HG02852 (cell line): Measurements from ENCODE around the gene CBX5.
"Not testable (repeated sequence)": the region's sequence is repeated elsewhere in the genome, so short reads cannot be mapped to it uniquely, and the experiment has no call there.

Experiments
- ATAC-seq: cut with Tn5 transposase; IDR thresholded peaks from one replicate; pipeline ENCODE4 v1.9.1; 2021; ENCODE audit warnings: mild to moderate bottlenecking, moderate library complexity; ENCODE audit not compliant: unreplicated experiment

Gene CBX5

DNA sequence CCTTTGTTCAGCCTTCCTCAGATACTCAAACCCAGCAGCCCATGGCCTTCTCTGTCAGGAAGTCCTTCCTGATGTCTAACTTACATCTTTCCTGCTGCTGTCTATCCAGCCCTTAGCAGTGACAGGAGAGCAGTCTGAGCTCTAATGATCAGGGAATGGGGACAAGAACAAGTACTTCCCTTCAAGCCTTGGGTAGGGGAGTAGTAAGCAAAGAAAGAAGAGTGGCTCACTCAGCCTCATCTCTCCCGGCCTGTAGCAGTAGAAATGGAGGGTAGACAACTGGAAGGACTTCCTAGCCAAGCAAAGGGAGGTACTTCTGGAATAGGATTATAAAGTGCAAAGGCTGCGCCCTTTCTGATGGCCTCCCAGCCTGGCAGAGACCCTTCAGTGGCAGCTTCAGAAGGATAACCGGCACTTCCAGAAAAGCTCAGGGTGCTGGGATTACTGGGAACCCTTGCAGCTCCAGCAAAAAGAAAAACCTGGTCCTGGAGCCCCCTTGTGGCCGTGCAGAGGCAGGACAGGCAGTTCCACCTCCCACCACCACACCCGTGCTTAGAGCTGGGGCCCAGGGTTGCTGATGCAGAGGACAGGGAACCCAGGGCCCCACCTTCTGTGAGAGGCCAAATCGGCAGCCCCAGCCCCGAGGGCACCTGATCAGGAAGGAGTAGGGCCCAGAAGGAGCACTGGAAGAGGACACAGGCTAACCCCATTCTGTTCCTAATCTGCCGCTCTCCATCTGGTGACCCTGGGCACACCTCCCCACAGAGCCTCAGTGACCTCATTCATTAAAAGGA, 78.7 kb downstream of the CBX5 start:
- no peak for ATAC-seq

DNA sequence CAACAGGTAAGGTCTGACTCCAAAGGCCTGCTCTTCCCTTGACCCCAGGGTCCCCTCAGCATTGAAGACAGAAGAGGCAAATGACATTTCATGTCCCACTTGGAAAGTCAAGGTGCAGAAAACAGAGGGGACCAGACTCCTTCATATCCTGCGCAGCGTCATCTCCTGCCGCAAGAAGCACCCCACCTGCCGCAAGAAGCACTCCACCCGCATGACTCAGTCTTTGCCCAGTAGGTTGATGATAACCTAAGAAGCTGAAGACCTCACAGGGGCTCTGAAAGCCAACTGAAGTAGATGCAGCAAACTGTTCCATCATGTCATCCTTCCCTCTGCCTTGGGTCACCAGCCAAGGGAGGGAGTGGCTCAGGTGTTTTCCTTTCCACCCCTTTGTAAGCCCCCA, 79.5 kb downstream of the CBX5 start:
- no peak for ATAC-seq

DNA sequence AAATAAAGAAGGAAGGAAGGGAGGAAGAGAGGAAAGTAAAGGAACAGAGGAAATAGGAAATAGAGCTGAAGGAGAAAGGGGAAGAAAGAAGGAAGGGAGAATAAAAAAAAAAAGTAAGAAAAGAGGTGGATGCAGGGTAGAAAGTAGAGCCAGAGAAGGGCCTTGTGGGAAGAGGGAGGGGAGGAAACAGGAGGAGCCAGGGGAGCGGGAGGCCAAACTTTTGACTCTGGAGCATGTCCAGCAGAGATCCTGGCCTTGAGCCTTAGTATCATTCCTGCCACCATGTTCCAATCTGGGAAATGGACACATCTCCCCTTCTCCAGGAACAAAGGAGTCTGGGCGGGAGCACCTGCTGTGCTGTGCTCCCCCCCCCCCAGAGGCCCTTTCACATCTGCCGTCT, 80.0 kb downstream of the CBX5 start:
- ATAC-seq: no peak

DNA sequence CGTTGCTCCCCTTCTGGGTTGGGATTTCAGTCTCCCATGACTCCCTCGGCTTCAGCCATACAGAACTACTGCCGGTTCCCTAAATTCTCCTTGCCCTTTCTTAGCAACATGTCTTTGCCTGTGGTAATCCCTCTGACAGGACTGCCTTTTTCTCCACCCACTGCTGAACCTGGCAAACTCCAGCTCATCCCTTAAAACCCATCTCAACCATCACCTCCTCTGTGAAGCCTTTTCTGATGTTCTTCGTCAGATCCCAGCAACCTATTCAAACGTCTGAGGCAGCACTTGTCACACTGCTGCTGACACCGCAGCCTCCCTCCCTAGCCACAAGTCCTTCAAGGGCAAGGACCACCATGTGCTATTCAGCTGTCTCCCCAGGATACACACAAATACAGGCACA, 80.9 kb downstream of the CBX5 start:
- ATAC-seq: no peak

DNA sequence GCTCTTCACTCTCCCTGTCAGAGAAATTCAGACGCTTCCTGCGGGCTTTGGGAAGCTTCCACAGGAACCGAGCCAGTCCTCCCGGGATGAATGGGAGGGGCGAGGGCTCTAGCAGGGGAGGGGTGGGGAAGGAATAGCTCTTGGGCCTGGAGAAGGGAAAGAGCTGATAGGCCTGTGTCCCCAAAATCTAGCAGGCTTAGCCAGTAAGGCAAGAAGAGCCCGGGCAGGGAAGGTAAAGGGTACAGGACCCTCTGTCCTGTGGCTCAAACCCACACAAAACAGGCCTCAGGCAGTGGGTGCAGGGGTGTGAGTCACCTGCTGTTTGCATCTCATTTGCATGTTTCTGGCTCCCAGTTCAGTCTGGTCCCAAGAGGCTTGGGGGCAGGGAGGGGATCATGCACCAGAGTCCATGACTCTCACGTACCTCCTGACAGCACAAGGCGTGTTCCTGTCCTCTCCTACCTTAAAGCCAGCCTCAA, 82.5 kb downstream of the CBX5 start:
- no peak for ATAC-seq

DNA sequence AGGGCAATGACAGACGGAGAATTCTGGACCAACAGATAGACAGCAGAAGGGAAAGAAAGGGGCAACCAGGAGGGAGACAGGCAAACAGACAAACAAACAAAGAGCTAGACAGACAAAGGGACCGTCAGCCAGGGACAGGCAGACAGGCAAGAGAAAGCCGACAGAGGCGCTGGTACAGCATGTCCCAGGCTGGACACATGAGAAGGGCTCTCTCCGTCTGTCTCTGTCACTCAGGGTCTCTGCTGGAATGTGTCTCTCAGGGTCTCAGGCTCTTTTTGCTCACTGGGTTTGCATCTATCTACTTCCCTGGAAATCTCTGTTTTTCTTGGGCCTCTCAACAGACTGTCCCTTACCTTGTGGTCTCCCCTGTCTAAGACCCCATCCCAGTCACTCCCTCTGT, 82.9 kb downstream of the CBX5 start:
- no peak for ATAC-seq

DNA sequence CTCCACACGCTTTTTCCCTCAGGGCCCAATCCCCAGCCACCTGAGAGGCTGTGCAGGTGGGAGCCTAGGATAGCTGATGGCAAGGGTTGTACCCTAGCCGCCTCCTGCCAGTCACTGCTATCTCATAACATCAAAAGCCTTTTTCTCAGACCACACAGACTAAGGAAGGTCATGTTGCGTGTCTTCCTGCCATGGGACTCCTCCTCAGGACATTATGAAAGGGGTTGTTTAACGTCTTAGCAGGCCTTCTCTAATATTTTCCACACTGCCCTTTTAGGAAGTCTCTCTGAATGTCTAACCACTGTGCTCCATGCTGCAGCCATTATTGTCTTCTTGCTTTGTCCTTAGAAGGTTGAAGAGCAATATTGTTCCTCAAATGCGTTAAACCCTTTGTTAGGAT, 83.5 kb downstream of the CBX5 start:
- ATAC-seq: no peak

DNA sequence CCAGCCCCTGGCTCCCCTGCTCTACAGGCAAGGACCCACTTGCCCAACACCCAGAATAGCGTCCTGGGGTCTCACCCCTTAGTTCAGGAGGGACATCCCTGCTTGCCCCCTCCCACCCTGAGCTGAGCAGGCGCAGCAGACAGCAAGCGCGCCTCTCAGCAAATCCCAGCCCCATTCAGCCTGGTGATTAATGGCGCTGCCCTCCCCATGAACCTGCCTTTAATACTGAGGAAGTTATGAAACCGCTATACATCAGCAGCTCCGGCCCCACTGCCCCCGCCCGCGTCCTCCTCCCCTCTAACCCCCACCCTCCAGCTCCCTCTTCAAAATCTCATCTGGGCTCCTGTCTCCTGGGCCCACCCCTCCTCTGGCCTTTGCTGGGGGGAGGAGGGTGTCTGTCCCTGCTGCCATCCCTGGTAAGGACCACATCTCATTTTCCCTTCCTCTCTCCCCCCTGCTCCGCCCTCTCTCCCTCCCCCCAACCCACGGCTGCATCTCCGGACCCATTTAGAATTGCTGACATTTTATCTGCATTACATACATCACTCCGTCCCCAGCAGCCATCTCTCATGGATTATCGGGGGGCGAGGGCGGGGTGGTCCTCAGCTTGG, 84.1 kb downstream of the CBX5 start:
- ATAC-seq: no peak

DNA sequence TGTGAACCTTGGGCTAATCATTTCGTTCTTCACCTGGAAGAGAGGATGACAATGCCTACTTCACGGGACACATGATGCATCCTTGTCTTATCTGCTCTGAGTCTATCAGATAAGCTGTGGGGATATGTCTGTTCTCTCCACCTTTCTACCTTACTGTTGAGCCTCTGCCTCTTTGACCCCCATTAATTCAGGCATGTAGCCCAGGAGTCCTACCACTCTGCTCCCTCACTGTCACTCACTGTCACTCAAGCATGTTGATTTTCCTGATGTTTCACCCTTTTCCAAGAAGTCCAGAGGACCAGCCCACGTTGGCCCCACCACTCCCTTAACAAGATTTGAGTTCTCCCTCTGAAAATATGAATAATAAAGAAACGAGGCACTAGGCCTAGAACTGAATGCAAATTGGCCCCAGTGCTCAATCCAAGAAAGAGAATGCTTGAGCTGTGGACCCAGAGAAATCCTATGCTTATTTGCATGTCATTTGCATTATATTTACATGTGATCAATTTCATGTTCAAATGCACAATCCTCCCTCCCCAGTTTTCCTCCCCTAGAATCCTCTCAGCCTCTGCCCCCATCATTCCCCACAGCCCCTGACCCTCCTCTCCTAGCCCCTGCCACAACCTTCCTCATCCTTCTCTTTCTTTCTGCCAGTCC, 84.7 kb downstream of the CBX5 start:
- ATAC-seq: no peak

DNA sequence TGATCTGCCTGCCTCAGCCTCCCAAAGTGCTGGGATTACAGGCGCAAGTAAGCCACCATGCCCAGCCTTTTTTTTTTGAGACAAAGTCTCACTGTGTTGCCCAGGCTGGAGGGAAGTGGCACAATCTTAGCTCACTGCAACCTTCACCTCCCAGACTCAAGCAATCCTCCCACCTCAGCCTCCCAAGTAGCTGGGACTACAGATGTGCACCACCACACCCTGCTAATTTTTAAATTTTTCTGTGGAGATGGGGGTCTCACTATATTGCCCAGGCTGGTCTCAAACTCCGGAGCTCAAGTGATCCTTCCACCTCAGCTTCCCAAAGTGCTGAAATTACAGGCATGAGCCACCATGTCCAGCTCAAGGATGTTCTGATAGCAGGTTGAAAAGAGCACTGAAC, 85.3 kb downstream of the CBX5 start:
- ATAC-seq: not testable (repeated sequence)

DNA sequence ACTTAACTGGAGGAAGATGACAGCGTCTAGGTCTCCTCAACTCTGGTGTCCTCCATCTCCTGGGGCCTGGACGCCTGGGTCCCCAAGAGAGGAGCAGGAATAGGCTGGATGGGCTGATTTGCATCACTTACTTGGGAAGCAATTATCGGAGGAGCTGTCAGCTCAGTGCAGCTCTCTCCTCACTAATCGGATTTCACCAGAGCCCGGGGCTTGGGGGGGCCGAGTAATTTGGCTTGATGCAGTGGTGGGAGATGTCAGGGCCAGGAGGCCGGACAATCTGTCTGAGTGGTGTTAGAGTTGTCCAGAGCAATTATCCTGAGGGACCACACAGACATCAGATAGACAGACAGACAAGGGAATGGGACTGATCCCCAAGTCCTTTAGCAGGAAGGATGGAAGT, 86.5 kb downstream of the CBX5 start:
- no peak for ATAC-seq

DNA sequence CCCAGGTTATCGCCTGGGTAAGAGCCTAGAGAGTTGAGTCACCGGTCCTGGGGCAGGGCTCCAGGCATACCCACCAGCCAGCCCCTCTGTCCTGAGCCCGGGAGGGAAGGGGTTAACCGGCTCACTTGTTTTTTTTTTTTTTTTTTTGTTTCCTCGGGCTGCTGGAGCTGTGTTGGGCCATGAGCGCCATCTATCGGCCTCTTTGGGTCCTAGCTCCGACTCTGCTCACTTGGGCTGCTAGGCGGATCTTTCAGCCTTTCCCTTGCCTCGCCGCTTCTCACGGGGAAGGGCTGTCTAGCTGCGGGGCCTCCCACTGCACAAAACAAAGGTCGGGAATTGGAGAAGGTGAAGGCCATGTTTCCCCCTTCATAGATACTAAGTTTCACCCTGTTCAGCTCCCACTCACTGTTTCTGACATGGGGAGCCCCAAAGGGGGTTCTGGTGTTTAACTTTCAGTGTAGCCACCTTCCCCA, 88.3 kb downstream of the CBX5 start:
- ATAC-seq: peak; percentile 34

DNA sequence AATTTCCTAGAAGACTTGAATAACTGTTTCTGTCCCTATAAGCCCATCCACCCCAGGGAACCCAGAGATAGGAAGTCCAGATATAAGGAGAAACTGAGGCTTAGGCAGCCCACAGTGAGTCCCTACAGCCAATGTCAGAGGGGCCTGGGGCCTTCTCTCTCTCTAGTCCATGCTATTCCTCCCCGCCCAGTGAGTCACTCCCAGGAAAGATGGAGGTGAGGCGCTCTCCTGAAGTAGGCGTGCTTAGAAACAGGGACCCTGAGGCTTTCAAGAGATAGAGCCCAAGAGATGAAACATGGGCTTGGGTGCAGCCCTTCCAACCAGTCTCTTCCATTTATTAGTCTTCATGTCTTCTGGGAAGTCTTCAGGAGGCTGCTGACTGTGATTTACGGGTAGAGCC, 88.8 kb downstream of the CBX5 start:
- ATAC-seq: no peak

DNA sequence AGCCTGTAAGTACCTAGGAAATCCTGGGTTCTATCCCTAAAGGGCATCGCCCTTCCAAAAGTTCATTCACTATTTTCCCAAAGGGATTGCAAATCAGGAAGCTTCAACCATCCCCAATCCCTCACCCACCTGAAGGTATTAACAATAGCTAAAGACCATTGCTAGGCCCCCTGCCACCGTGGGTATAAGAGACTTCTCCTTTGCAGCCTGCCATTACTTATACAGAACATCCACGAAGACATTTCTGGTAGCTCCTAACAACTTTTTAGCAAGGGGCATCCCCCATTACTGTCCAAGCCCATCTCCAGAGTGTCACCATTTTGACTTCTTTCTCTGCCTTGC, 90.8 kb downstream of the CBX5 start:
- no peak for ATAC-seq

DNA sequence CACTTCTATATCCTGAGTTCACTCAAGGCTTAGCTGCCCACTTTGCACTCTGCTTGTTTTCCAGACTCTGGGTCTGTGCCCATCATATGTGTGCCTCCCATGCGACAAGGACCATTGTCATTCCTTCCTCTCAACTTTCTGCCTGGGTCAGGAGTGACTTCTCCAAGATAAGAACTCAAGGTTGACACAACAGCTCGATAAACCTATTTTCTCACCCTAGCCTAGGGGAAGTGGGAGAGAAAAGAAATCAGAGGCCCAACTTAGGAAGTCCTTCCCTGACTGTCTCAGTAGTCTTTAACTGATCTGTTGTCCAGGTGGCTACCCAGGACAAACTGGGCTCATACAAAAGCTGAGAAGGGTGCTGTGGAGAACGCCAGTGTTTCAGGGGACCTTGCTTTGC, 92.8 kb downstream of the CBX5 start:
- no peak for ATAC-seq

DNA sequence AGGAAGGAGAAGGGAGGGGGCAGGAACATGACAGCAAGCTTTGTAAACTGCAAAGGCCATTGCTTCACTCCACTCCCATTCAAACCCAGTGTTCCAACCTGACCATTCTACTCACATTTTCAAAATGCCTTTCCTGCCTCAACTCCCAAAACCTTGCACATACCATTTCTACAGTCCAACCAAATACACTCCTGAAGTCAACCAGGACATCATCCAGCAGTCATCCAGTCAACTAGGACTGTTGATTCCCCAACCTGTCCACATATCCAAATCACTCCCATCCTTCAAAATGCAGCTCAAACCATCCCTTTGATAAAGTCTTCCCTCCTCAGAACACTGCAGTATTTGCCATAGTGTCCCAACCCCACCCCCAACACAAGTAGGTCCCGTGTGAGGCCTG, 94.0 kb downstream of the CBX5 start:
- ATAC-seq: no peak

DNA sequence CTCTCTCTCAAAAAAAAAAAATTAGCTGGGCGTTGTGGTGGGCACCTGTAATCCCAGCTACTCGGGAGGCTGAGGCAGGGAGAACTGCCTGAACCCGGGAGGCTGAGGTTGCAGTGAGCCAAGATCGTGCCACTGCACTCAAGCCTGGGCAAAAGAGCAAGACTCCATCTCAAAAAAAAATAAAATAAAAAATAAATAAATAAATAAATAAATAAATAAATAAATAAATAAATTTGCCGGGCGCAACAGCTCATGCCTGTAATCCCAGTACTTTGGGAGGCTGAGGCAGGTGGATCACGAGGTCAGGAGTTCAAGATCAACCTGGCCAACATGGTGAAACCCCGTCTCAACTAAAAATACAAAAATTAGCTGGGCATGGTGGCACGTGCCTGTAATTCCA, 94.6 kb downstream of the CBX5 start:
- ATAC-seq: not testable (repeated sequence)

DNA sequence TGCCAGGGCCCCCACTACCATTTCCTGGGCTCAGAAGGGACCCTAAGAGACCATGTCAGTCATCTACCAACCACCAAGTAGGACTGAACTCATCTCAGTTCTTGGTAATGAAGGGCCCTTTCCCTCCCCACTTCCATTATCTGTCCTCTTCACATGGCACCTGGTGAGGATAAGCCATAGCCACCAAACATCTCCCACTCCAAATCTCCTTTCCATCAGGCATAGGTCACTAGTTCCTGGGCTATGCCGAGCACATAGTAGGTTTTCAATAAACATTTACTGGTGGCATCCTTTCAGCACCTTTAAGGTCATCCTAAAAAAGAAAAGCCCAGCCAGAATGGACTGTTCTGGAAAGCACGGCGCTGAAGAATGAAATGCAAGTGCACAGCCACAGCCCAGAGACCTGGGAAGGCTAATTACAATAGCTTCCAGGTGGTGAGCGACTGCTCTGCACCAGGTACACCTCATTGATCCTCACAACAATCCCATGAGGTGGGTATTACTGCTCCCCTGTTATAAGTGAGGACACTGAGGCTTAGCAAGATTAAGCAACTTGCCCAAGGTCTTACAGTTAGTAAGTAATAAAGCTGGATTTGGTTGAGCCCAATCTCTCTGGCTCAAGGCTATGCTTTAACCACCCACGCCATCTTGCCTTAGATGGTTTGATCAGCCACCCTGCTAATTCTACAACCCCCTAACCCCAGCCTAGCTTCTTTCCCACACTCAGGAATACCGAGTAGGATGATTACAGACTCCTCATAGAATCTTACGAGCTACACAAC, 95.7 kb downstream of the CBX5 start:
- no peak for ATAC-seq

DNA sequence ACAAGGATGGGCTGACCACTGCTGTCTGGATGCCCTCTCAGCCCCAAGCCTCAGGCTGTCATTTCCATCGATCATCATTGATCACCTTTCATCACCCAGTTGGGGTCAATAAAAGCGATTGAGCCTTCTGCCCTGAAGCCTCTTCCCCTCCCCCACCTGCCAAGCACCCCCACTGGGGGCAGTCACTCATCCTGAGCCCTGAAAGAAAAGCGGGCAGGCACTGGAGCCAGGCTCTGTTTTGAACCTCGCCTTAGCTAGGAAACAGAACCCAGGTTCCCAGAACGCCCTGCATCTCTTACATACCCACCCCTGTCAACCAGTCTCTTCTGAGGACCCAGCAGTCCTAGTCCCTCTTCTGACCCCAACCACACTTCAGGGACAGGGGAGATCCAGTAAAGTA, 96.9 kb downstream of the CBX5 start:
- ATAC-seq: no peak

DNA sequence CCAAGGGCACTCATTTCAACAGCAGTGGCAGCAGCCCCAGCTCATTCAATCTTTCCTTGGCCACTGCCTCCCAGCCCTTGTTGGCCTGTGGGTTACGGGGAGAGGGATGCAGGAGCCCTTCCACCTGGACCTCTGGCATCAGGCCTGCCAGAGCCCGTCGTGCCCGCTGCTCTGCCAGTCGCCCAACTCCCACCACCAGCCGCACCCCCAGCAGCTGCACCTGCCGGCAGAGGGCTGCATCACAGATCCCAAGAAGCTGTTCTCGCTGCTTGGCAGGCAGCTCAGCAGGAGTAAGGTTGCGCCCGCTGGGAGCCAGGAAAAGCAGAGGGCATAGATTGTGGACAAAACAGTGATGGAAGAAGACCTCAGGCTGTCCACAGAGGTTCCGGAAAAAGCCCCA, 97.8 kb downstream of the CBX5 start:
- no peak for ATAC-seq
